Measurements from ENCODE around the gene AP1S3. TPM values are rescaled to one million over a fixed set of nuclear protein-coding genes. Genes with fewer than 3 reads are reported as not detected.
A peak's percentile ranks its signal among the peaks of the same experiment; 100 is the strongest.

Gene AP1S3
- total RNA-seq, 1 experiment from 2014 or later = 66.3 TPM

GRCh38 chr2:223811757-223812156 is 25.6 kb downstream of the AP1S3 start:
- Histone ChIP-seq H3K4me3 (ENCODE audit: low read depth in 2 of 2, low read length in 2 of 2) (no peak overlapping the region), H3K27ac (ENCODE audit: low read length) (peak overlapping the region; percentile 52), H3K4me1 (ENCODE audit: control insufficient read depth, insufficient read depth, low read length) (peaks cover 49% of the 10 kb centered on the region), H3K9me3 (ENCODE audit: control insufficient read depth, insufficient read depth, low read depth, low read length) (no peaks in the 10 kb centered on the region), H3K36me3 (ENCODE audit: control insufficient read depth, insufficient read depth, low read length) (no peaks in the 10 kb centered on the region), H3K27me3 (ENCODE audit: control insufficient read depth, insufficient read depth, low read length) (no peaks in the 10 kb centered on the region)
- no peak for ATAC-seq
- in situ Hi-C loops (cut with HindIII; ENCODE audit: low pct_unique_long_range_greater_than_20kb, low sequenced_read_pairs) = no loop called here
- ChIA-PET CTCF (no interaction called here), POLR2A (no interaction called here)
- DNase-seq (ENCODE audit: low read depth, low spot score) = no peak
- BruUV-seq (replicated peaks) = no TSS peak
- intact Hi-C loops (cut with micrococcal nuclease; ENCODE audit: unreplicated experiment) = no loop called here
- TF ChIP-seq TCF7L2 (IDR thresholded peaks at IDR 0.05; ENCODE audit: low read depth, low read length) (no peak), SIN3A (IDR thresholded peaks at IDR 0.05; ENCODE audit: borderline replicate concordance, insufficient read depth, low read depth, low read length) (no peak), POLR2AphosphoS5 (IDR thresholded peaks at IDR 0.05; ENCODE audit: low read depth, low read length) (no peak)
- TF ChIP-seq, protein P1, sequence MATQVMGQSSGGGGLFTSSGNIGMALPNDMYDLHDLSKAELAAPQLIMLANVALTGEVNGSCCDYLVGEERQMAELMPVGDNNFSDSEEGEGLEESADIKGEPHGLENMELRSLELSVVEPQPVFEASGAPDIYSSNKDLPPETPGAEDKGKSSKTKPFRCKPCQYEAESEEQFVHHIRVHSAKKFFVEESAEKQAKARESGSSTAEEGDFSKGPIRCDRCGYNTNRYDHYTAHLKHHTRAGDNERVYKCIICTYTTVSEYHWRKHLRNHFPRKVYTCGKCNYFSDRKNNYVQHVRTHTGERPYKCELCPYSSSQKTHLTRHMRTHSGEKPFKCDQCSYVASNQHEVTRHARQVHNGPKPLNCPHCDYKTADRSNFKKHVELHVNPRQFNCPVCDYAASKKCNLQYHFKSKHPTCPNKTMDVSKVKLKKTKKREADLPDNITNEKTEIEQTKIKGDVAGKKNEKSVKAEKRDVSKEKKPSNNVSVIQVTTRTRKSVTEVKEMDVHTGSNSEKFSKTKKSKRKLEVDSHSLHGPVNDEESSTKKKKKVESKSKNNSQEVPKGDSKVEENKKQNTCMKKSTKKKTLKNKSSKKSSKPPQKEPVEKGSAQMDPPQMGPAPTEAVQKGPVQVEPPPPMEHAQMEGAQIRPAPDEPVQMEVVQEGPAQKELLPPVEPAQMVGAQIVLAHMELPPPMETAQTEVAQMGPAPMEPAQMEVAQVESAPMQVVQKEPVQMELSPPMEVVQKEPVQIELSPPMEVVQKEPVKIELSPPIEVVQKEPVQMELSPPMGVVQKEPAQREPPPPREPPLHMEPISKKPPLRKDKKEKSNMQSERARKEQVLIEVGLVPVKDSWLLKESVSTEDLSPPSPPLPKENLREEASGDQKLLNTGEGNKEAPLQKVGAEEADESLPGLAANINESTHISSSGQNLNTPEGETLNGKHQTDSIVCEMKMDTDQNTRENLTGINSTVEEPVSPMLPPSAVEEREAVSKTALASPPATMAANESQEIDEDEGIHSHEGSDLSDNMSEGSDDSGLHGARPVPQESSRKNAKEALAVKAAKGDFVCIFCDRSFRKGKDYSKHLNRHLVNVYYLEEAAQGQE (IDR thresholded peaks at IDR 0.05; ENCODE audit: insufficient read depth in 1 of 2, low read depth in 2 of 2, low read length in 1 of 2) = no peak

GRCh38 chr2:223805008-223805407 is 32.4 kb downstream of the AP1S3 start:
- in situ Hi-C loops (cut with HindIII; ENCODE audit: low pct_unique_long_range_greater_than_20kb, low sequenced_read_pairs) (no loop called here), intact Hi-C loops (cut with micrococcal nuclease; ENCODE audit: unreplicated experiment) (no loop called here)
- TF ChIP-seq SIN3A (IDR thresholded peaks at IDR 0.05; ENCODE audit: borderline replicate concordance, insufficient read depth, low read depth, low read length) (no peak), CTCF (IDR thresholded peaks at IDR 0.05) (no peak), POLR2AphosphoS5 (IDR thresholded peaks at IDR 0.05; ENCODE audit: low read depth, low read length) (no peak), TCF7L2 (IDR thresholded peaks at IDR 0.05; ENCODE audit: low read depth, low read length) (no peak)
- TF ChIP-seq, protein P1 (IDR thresholded peaks at IDR 0.05; ENCODE audit: insufficient read depth in 1 of 2, low read depth in 2 of 2, low read length in 1 of 2) = no peak
- CTCF ChIA-PET = no interaction called here
- no TSS peak for BruUV-seq (replicated peaks)
- DNase-seq (ENCODE audit: low read depth, low spot score) = no peak
- H3K27ac ChIP-seq (ENCODE audit: low read length) = peak overlapping the region; percentile 18; the same call in 1 of the 2 replicates
- no peaks in the 10 kb centered on the region for H3K36me3 ChIP-seq (ENCODE audit: control insufficient read depth, insufficient read depth, low read length)
- ATAC-seq = no peak
- no peak overlapping the region for H3K4me3 ChIP-seq (ENCODE audit: low read depth in 2 of 2, low read length in 2 of 2)
- H3K4me1 ChIP-seq (ENCODE audit: control insufficient read depth, insufficient read depth, low read length) = peaks cover 43% of the 10 kb centered on the region
- POLR2A ChIA-PET = no interaction called here
- H3K27me3 ChIP-seq (ENCODE audit: control insufficient read depth, insufficient read depth, low read length) = no peaks in the 10 kb centered on the region
- no peaks in the 10 kb centered on the region for H3K9me3 ChIP-seq (ENCODE audit: control insufficient read depth, insufficient read depth, low read depth, low read length)
